Stomach (tissue), 4 donors: ENCODE data around the gene TBX4.

Experiments used
- EP300 ChIP-seq: sonication (generic); formaldehyde crosslinking; IDR thresholded peaks from one replicate; pipeline ENCODE4 v1.6.1; 2017; ENCODE audit warnings: antibody characterized with exemption
- POLR2A ChIP-seq, 4 donors: fragments of 450-650 bp; IDR thresholded peaks; one replicate each; pipeline ENCODE4 v1.6.1; 2016; ENCODE audit warnings: antibody characterized with exemption in 4 of 4, control low read depth in 2 of 4, mild to moderate bottlenecking in 1 of 4, moderate library complexity in 1 of 4
- POLR2AphosphoS5 ChIP-seq, 3 donors: sonication (generic); formaldehyde crosslinking; IDR thresholded peaks; one replicate each; pipeline ENCODE4 v1.6.1; 2016; ENCODE audit warnings: antibody characterized with exemption in 3 of 3
- TF ChIP-seq, protein P1 (sequence below), 7 experiments: fragments of 450-650 bp in 4 of 7; fragments of 200-600 bp in 3 of 7; sonication (generic) in 3 of 7; IDR thresholded peaks; one replicate each; pipeline ENCODE4 v1.5.1; 2016 to 2019; ENCODE audit warnings: antibody characterized with exemption in 7 of 7, control low read depth in 2 of 7, mild to moderate bottlenecking in 1 of 7

DNA sequence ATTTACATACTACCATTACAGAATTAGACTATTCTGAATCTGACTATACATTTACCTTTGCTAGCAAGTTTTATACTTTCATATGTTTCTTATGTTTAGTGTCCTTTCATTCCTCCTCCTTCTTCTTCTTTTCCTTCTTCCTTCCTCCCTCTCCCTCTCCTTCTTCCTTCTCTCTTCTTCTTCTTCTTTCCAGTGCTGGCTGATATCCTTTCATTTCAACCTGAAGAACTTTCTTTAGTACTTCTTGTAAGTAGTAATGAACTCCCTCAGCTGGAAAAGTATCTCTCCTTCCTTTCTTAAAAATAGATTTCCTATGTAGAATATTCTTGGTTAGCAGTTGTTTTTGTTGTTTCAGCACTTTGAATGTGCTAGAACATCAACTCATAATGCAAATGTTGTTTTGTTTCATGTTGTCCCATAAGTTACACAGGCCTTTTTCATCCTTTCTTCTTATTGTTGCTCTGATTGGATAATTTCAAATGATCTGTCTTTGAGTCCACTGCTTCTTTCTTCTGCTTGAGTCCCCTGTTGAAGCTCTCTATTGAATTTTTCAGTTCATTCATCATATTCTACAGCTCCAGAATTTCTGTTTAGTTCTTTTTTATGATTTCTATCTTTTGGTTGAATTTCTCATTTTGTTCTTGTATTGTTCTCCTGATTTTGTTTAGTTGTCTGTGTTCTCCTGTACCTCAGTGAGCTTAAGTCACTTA lies 15.1 kb upstream of the TBX4 start:
- TF ChIP-seq, protein P1, sequence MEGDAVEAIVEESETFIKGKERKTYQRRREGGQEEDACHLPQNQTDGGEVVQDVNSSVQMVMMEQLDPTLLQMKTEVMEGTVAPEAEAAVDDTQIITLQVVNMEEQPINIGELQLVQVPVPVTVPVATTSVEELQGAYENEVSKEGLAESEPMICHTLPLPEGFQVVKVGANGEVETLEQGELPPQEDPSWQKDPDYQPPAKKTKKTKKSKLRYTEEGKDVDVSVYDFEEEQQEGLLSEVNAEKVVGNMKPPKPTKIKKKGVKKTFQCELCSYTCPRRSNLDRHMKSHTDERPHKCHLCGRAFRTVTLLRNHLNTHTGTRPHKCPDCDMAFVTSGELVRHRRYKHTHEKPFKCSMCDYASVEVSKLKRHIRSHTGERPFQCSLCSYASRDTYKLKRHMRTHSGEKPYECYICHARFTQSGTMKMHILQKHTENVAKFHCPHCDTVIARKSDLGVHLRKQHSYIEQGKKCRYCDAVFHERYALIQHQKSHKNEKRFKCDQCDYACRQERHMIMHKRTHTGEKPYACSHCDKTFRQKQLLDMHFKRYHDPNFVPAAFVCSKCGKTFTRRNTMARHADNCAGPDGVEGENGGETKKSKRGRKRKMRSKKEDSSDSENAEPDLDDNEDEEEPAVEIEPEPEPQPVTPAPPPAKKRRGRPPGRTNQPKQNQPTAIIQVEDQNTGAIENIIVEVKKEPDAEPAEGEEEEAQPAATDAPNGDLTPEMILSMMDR (IDR thresholded peaks at IDR 0.05): no peak
- TF ChIP-seq POLR2A (IDR thresholded peaks at IDR 0.05): no peak
- TF ChIP-seq POLR2AphosphoS5 (IDR thresholded peaks at IDR 0.05): no peak
- no peak for TF ChIP-seq EP300
